H1 (cell line): Measurements from ENCODE around the gene DLK1. TPM values are rescaled to one million over a fixed set of nuclear protein-coding genes. Genes with fewer than 3 reads are reported as not detected.

Experiments
- CTCF ChIA-PET: fragments of 300-600 bp; sonication (Branson Sonifier 250); formaldehyde crosslinking; loops from one replicate; lab custom pipeline; 2021; ENCODE audit not compliant: partially characterized antibody; lab: Charles Lee
- POLR2A ChIA-PET: fragments of 300-600 bp; sonication (Branson Sonifier 250); formaldehyde crosslinking; loops from one replicate; lab custom pipeline; 2021; ENCODE audit warnings: inconsistent platforms; ENCODE audit not compliant: partially characterized antibody; lab: Charles Lee
- DNase-seq, 2 experiments: peaks; one replicate each; pipeline versions ENCODE4 v3.0.0 to v3.0.0-alpha.2; 2010 to 2022; ENCODE audit warnings: low spot score in 2 of 2, low read depth in 1 of 2, mixed read lengths in 1 of 2
- FAIRE-seq: peaks from 2 replicates; lab custom pipeline; 2011; peaks lifted over from hg19 to GRCh38; lab: Jason Lieb, UNC
- H2AFZ ChIP-seq: 2 replicates; pipeline ENCODE4 v1.8.1; 2012; ENCODE audit warnings: low read length, inconsistent platforms
- H2AK5ac ChIP-seq: 2 replicates; pipeline ENCODE4 v1.6.1; 2013; ENCODE audit warnings: low read depth, low read length
- H2BK120ac ChIP-seq: replicated peaks from 2 replicates; pipeline ENCODE3; 2013; ENCODE audit warnings: low read depth, low read length, inconsistent platforms
- H2BK12ac ChIP-seq: 2 replicates; pipeline ENCODE4 v1.6.1; 2013; ENCODE audit warnings: low read depth, low read length
- H2BK15ac ChIP-seq: 2 replicates; pipeline ENCODE4 v1.6.1; 2013; ENCODE audit warnings: low read length
- H2BK20ac ChIP-seq: 2 replicates; pipeline ENCODE4 v1.6.1; 2013; ENCODE audit warnings: low read length
- H2BK5ac ChIP-seq: 2 replicates; pipeline ENCODE4 v1.6.1; 2013; ENCODE audit warnings: low read depth, low read length
- H3K14ac ChIP-seq: 2 replicates; pipeline ENCODE4 v1.6.1; 2013; ENCODE audit warnings: inconsistent platforms; ENCODE audit not compliant: insufficient read length
- H3K18ac ChIP-seq: 2 replicates; pipeline ENCODE4 v1.6.1; 2013; ENCODE audit warnings: low read length; ENCODE audit errors: extremely low read depth
- H3K23ac ChIP-seq: 2 replicates; pipeline ENCODE4 v1.6.1; 2013; ENCODE audit warnings: inconsistent platforms; ENCODE audit not compliant: insufficient read length
- H3K23me2 ChIP-seq: 2 replicates; pipeline ENCODE4 v1.6.1; 2013; ENCODE audit warnings: low read depth, low read length
- H3K27ac ChIP-seq: 2 replicates; pipeline ENCODE4 v1.6.1; 2011; ENCODE audit warnings: low read depth, low read length, inconsistent platforms
- H3K27me3 ChIP-seq, 4 experiments: replicated peaks in 1 of 4; 1 replicate in 1 of 4; 2 replicates in 3 of 4; pipeline versions ENCODE4 v1.6.1 to v1.8.1; 2011 to 2013; ENCODE audit warnings: low read length in 3 of 4, mild to moderate bottlenecking in 3 of 4, inconsistent platforms in 2 of 4, mixed read lengths in 2 of 4, moderate library complexity in 1 of 4; ENCODE audit not compliant: control insufficient read depth in 3 of 4, insufficient read depth in 3 of 4; ENCODE audit errors: extremely low read depth in 1 of 4
- H3K36me3 ChIP-seq, 4 experiments: 2 replicates each; pipeline versions ENCODE4 v1.6.1 to v1.8.1; 2011 to 2013; ENCODE audit warnings: mild to moderate bottlenecking in 4 of 4, low read length in 3 of 4, moderate library complexity in 2 of 4, control low read depth in 1 of 4, inconsistent platforms in 1 of 4; ENCODE audit not compliant: insufficient read depth in 4 of 4, control insufficient read depth in 2 of 4
- H3K4ac ChIP-seq: replicated peaks from 2 replicates; pipeline ENCODE3; 2013; ENCODE audit warnings: low read length, low read depth, mixed read lengths, inconsistent platforms; ENCODE audit not compliant: insufficient read length
- H3K4me1 ChIP-seq, 4 experiments: replicated peaks in 1 of 4; 1 replicate in 1 of 4; 2 replicates in 3 of 4; pipeline versions ENCODE4 v1.6.1 to v1.8.1; 2011 to 2013; ENCODE audit warnings: low read length in 3 of 4, inconsistent platforms in 2 of 4, mixed read lengths in 1 of 4; ENCODE audit not compliant: insufficient read depth in 4 of 4, control insufficient read depth in 3 of 4
- H3K4me2 ChIP-seq, 2 experiments: 2 replicates each; pipeline versions ENCODE4 v1.6.1 to v1.8.1; 2011 to 2013; ENCODE audit warnings: low read depth in 2 of 2, low read length in 2 of 2, control low read depth in 1 of 2, inconsistent platforms in 1 of 2, mild to moderate bottlenecking in 1 of 2; ENCODE audit not compliant: insufficient read depth in 1 of 2
- H3K4me3 ChIP-seq, 4 experiments: fragments of 200-600, 300-600 bp in 1 of 4; sonication (generic), shearing (Covaris generic), sonication (Bioruptor Twin) in 1 of 4; 2 replicates each; pipeline versions ENCODE4 v1.5.1 to v1.8.1; 2011 to 2016; ENCODE audit warnings: low read length in 4 of 4, low read depth in 3 of 4, control low read depth in 2 of 4, inconsistent platforms in 2 of 4, mild to moderate bottlenecking in 2 of 4, mixed read lengths in 1 of 4, moderate library complexity in 1 of 4; ENCODE audit not compliant: insufficient read depth in 2 of 4; ENCODE audit errors: extremely low read depth in 1 of 4
- H3K56ac ChIP-seq: replicated peaks from 2 replicates; pipeline ENCODE3; 2013; ENCODE audit warnings: low read depth, mild to moderate bottlenecking, mixed read lengths, low read length, inconsistent platforms; ENCODE audit not compliant: insufficient read length
- H3K79me1 ChIP-seq: 2 replicates; pipeline ENCODE4 v1.6.1; 2013; ENCODE audit warnings: low read depth, low read length, control low read depth
- H3K79me2 ChIP-seq, 2 experiments: 2 replicates each; pipeline versions ENCODE4 v1.6.1 to v1.8.1; 2012 to 2013; ENCODE audit warnings: low read length in 2 of 2, mild to moderate bottlenecking in 2 of 2, inconsistent platforms in 1 of 2; ENCODE audit not compliant: insufficient read depth in 2 of 2, control insufficient read depth in 1 of 2
- H3K9ac ChIP-seq, 4 experiments: replicated peaks in 1 of 4; 1 replicate in 1 of 4; 2 replicates in 3 of 4; pipeline versions ENCODE4 v1.6.1 to v1.8.1; 2011 to 2013; ENCODE audit warnings: low read depth in 3 of 4, low read length in 3 of 4, control low read depth in 2 of 4, mild to moderate bottlenecking in 2 of 4, moderate library complexity in 2 of 4, inconsistent platforms in 1 of 4; ENCODE audit errors: extremely low read depth in 1 of 4
- H3K9me3 ChIP-seq, 2 experiments: 2 replicates each; pipeline versions ENCODE4 v1.6.1 to v1.8.1; 2012 to 2013; ENCODE audit warnings: mild to moderate bottlenecking in 2 of 2, moderate library complexity in 2 of 2, control low read depth in 1 of 2, inconsistent platforms in 1 of 2, low read depth in 1 of 2, low read length in 1 of 2, mixed read lengths in 1 of 2; ENCODE audit not compliant: insufficient read depth in 2 of 2
- H4K20me1 ChIP-seq, 2 experiments: replicated peaks in 1 of 2; 2 replicates each; pipeline versions ENCODE3 to v1.8.1; 2011 to 2013; ENCODE audit warnings: inconsistent platforms in 2 of 2, low read length in 2 of 2, mild to moderate bottlenecking in 1 of 2; ENCODE audit not compliant: insufficient read depth in 2 of 2, control insufficient read depth in 1 of 2
- H4K5ac ChIP-seq: 2 replicates; pipeline ENCODE4 v1.6.1; 2013; ENCODE audit warnings: low read length, low read depth, mixed read lengths, inconsistent platforms; ENCODE audit not compliant: insufficient read length
- H4K8ac ChIP-seq: 2 replicates; pipeline ENCODE4 v1.8.0; 2013; ENCODE audit warnings: mild to moderate bottlenecking, moderate library complexity, low read length, inconsistent platforms; ENCODE audit not compliant: insufficient read depth; ENCODE audit errors: extremely low read depth
- H4K91ac ChIP-seq: replicated peaks from 2 replicates; pipeline ENCODE3; 2013; ENCODE audit warnings: low read length, mixed read lengths, inconsistent platforms; ENCODE audit not compliant: insufficient read length
- MAX ChIP-seq: IDR thresholded peaks from 2 replicates; pipeline ENCODE4 v1.6.1; 2012; ENCODE audit warnings: inconsistent platforms
- WGBS, 2 experiments: shearing (Covaris generic) in 1 of 2; methylation state at CpG; one replicate each; pipeline versions ENCODE4 v1.1.6 to v1.1.7; 2013 to 2015; ENCODE audit warnings: low lambda C conversion rate in 2 of 2, mixed read lengths in 2 of 2, inconsistent platforms in 1 of 2, low coverage in 1 of 2, missing lambda C conversion rate in 1 of 2; ENCODE audit not compliant: insufficient replicate concordance in 2 of 2, insufficient coverage in 1 of 2, insufficient read length in 1 of 2; ENCODE audit errors: extremely low coverage in 1 of 2, missing lambda C conversion rate in 1 of 2; 5-methylcytosine and 5-hydroxymethylcytosine counted together
- polyA plus RNA-seq, 7 experiments: library from polyadenylated mRNA; depleted of rRNA in 3 of 7; stranded (reverse) in 5 of 7; unstranded in 2 of 7; fragments of >200 nt in 5 of 7; fragments of 200-250 nt in 2 of 7; gene quantifications; 1 replicate in 5 of 7; 2 replicates in 1 of 7; 4 replicates in 1 of 7; pipeline versions ENCODE4 v1.2.1 to v1.2.3, GENCODE V29; 2011 to 2013; ENCODE audit warnings: missing spikeins in 2 of 7, mixed read lengths in 2 of 7
- total RNA-seq: library from RNA; stranded (reverse); fragmentation: NEBNext Ultra II Directional; extraction: Animal tissue kit (Norgen Biotek cat#: 25700); gene quantifications from 2 replicates; pipeline ENCODE4 v1.2.1, GENCODE V29; 2021

The DLK1 gene
- total and polyA plus RNA-seq, 2 of the 8 experiments (the other 6 are each of a cell fraction or from before 2014, with no cell fraction given), result 1.3 to 2.4 TPM

DNA sequence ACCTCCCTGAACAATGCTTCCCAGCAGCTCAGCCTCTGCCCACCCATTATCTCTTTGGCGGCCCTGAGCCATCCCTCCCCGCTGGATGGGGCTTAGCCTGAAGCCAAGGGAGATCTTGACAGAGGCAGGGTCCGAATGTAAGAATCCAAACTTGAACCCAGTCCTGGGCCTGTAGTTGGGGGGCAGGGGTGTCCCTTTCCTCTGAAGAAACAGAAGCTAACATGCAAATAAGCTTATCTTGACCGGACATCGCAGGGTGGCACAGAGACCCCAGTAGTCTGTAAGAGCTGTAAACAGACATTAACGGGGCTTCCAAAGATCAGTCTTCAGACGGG is 6.0 kb downstream of the DLK1 start:
- Histone ChIP-seq H3K9me3 (no peaks in the 10 kb centered on the region), H3K27me3 (peaks cover 2 to 20% (median 16%) of the 10 kb centered on the region in 4 experiments), H3K4me2 (no peak overlapping the region), H4K5ac (no peak overlapping the region), H4K91ac (no peak overlapping the region), H2BK15ac (no peak overlapping the region), H3K27ac (no peak overlapping the region), H3K23me2 (no peaks in the 10 kb centered on the region), H3K4ac (no peak overlapping the region), H2AK5ac (no peak overlapping the region), H4K20me1 (no peaks in the 10 kb centered on the region), H3K56ac (no peak overlapping the region), H3K18ac (no peak overlapping the region), H2BK12ac (no peak overlapping the region), H3K79me2 (no peaks in the 10 kb centered on the region), H3K4me3 (no peak overlapping the region), H3K4me1 (peaks cover 0 to 11% (median 5%) of the 10 kb centered on the region in 4 experiments; a peak in 5 of 7 replicates), H3K9ac (no peak overlapping the region), H3K79me1 (no peaks in the 10 kb centered on the region), H3K14ac (no peak overlapping the region), H4K8ac (no peak overlapping the region), H3K36me3 (no peaks in the 10 kb centered on the region), H2AFZ (no peak overlapping the region), H2BK120ac (no peak overlapping the region), H2BK20ac (no peak overlapping the region), H3K23ac (no peak overlapping the region), H2BK5ac (no peak overlapping the region)
- POLR2A ChIA-PET, result interaction anchor here (1.0 kb wide), 1 partner anchor 14 kb away, joined by 3 read pairs; no protein-coding TSS in a partner anchor
- FAIRE-seq, result no peak
- no peak for DNase-seq
- WGBS, 2 experiments, result 89% methylated on average over 7 of the region's 7 CpGs; no CpG with 5 or more reads in 1 of the 2 experiments
- CTCF ChIA-PET, result interaction anchor here (0.6 to 2.2 kb wide), 8 partner anchors 18 to 262 kb away, joined by 3 to 7 read pairs (median 3); no protein-coding TSS in a partner anchor
- no peak for TF ChIP-seq MAX
